Astrocyte of the spinal cord (primary cell): ENCODE data around the gene CHAC1.
A peak's percentile ranks its signal among the peaks of the same experiment; 100 is the strongest.

Experiments used
- DNase-seq: peaks from one replicate; pipeline ENCODE4 v3.0.0; 2011; ENCODE audit warnings: low read depth, low spot score
- H3K4me3 ChIP-seq: 2 replicates; pipeline ENCODE4 v1.5.1; 2011; ENCODE audit warnings: low read depth, mild to moderate bottlenecking, low read length, moderate library complexity
- in situ Hi-C: cut with HindIII; loops from 2 replicates; pipeline ENCODE4 v1.10.0; 2017; ENCODE audit warnings: low sequenced_read_pairs
- TF ChIP-seq, protein P1 (sequence below): IDR thresholded peaks from 2 replicates; pipeline ENCODE4 v1.5.1; 2012; ENCODE audit warnings: low read depth, mild to moderate bottlenecking, low read length, inconsistent platforms

CHAC1 gene

GRCh38 chr15:40937762-40938535, 15.3 kb upstream of the CHAC1 start:
- no peak overlapping the region for H3K4me3 ChIP-seq
- no peak for DNase-seq
- in situ Hi-C loops = no loop called here
- TF ChIP-seq, protein P1, sequence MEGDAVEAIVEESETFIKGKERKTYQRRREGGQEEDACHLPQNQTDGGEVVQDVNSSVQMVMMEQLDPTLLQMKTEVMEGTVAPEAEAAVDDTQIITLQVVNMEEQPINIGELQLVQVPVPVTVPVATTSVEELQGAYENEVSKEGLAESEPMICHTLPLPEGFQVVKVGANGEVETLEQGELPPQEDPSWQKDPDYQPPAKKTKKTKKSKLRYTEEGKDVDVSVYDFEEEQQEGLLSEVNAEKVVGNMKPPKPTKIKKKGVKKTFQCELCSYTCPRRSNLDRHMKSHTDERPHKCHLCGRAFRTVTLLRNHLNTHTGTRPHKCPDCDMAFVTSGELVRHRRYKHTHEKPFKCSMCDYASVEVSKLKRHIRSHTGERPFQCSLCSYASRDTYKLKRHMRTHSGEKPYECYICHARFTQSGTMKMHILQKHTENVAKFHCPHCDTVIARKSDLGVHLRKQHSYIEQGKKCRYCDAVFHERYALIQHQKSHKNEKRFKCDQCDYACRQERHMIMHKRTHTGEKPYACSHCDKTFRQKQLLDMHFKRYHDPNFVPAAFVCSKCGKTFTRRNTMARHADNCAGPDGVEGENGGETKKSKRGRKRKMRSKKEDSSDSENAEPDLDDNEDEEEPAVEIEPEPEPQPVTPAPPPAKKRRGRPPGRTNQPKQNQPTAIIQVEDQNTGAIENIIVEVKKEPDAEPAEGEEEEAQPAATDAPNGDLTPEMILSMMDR = peak; percentile 43

DNA sequence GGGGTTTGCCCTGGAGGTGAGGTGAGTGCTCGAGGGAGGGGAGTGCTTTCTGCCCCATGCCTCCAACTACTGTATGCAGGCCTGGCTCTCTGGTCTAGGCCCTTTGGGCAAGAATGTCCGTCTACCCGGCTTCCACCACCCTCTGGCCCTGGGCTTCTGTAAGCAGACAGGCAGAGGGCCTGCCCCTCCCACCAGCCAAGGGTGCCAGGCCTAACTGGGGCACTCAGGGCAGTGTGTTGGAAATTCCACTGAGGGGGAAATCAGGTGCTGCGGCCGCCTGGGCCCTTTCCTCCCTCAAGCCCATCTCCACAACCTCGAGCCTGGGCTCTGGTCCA, 14.8 kb upstream of the CHAC1 start:
- in situ Hi-C loops = no loop called here
- TF ChIP-seq, protein P1 = no peak
- H3K4me3 ChIP-seq = no peak overlapping the region
- DNase-seq = no peak

GRCh38 chr15:40940296-40940801, 12.9 kb upstream of the CHAC1 start:
- TF ChIP-seq, protein P1 = no peak
- DNase-seq = no peak
- no peak overlapping the region for H3K4me3 ChIP-seq
- in situ Hi-C loops = no loop called here

- TF ChIP-seq, protein P1 = no peak
- in situ Hi-C loops = no loop called here
- DNase-seq = no peak
- peak overlapping the region; percentile 18 for H3K4me3 ChIP-seq
Measured at GRCh38 chr15:40941068-40941527, 12.2 kb upstream of the CHAC1 start.

DNA sequence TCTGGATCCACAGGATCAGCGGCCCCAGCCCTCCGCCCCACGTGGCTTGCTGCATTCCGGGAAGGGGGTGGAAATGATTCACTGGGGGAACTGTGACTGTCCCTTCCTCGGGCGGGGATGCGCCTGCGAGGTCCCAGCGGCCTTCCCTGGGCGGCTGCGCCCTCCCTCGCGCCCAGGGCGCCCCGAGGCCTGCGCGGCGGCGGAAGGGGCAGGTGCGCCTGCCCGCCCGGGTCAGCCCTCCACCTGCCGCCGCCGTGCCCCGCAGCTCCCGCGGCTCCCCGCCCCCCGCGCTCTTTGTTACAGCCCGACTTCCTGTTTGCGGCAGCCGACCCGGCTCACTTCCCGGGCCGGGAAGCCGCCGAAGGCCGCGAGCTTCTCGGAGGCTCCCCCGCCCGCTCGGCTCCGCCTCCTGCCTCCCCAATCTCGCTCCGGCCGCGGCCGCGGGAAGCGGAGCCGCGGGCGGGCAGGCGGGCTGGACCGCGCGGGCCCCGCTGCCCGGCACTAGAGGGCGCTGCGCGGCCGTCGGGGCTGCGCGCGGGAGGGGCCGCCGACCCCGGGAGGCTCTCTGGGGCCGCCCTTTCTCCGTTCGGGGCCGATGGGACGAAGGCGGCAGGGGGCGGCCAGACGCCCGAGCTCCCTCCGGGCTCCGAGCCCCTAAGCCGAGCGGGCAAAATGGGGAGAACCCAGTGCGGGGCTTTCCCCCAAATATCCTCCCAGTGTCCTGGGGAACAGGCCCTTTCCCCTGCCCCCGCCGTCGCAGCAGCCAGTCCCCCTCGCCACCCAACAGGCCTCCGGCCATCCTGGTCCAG, 11.5 kb upstream of the CHAC1 start:
- TF ChIP-seq, protein P1 = peak; percentile 28
- peak; percentile 74 for DNase-seq
- peak overlapping the region; percentile 41 for H3K4me3 ChIP-seq
- in situ Hi-C loops = no loop called here

GRCh38 chr15:40942337-40942854, 10.9 kb upstream of the CHAC1 start:
- TF ChIP-seq, protein P1 = no peak
- peak overlapping the region; percentile 41 for H3K4me3 ChIP-seq
- in situ Hi-C loops = no loop called here
- no peak for DNase-seq
